ENCODE data around the gene ZNF526. TPM values are rescaled to one million over a fixed set of nuclear protein-coding genes. Genes with fewer than 3 reads are reported as not detected.

The ZNF526 gene
- polyA plus RNA-seq, 1 donor: 6.7 TPM

- DNase-seq: no peak
Measured at GRCh38 chr19:42196011-42197001, 23.8 kb upstream of the ZNF526 start.

- DNase-seq: no peak
Measured at GRCh38 chr19:42197375-42197817, 22.7 kb upstream of the ZNF526 start.

DNA sequence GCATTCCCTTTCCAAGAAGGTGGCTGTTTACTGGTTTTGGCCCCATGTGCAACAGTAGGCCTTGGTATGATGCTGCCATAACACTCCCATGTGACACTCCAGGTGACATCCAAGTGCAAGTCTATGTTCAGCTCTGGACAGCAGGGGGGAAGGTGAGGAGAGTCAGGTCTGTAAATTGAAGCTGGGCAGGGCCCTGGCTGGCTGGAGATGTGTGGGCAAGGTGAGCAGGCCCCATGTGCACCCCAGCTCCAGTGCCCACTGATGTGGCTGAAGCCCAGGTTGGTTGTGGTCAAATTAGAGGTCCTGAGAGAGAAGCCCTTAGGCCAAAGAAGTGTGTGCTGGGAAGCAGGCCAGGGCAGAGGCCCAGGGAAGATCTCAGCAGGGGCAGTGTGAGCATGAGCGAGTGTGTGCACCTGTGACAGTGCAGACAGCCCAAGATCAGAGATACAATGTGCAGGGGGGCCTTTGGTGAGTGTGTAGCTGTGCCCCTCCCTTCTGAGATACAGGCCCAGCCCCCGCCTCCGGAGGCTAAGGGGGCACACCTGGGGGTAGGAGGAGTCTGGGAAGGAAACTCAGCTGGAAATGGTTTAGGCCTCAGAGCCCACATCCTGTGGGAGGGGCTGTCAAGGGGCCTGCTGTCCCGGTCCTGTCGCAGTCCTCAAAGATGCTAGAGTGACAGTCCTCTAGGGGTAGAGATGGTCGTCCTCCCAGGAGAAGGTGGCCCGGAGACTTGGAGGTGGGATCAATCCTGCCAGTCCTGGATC lies 21.3 kb upstream of the ZNF526 start:
- no peak for DNase-seq

GRCh38 chr19:42199440-42200115 lies 20.5 kb upstream of the ZNF526 start:
- DNase-seq: no peak

DNA sequence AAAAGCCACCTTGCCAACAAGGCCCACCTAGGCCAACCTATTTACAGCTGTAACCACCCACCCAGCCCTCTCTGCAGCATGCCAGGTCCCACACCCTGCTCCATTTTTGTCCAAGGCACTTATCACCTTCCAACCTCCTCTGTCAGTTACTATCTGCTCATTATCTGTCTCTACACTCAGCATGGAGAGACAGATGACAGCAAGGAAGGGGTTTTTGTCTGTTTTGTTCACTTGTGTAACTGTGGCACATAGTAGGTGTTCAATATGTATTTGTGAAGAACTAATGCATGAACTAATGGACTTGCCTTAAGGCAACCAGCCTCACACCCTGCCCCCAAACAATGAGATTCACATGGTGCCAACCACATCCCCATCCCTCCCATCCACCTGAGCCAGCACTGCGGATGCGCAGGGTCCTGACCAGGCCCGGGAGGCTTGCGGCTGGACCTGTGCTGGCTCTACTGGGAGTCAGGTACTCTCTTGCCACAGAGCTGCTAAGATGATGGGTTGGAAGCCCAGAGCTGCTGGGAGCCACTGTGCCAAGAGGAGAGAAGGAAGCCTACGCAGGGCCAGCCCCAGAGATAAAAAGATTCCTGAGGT lies 19.9 kb upstream of the ZNF526 start:
- no peak for DNase-seq

DNA sequence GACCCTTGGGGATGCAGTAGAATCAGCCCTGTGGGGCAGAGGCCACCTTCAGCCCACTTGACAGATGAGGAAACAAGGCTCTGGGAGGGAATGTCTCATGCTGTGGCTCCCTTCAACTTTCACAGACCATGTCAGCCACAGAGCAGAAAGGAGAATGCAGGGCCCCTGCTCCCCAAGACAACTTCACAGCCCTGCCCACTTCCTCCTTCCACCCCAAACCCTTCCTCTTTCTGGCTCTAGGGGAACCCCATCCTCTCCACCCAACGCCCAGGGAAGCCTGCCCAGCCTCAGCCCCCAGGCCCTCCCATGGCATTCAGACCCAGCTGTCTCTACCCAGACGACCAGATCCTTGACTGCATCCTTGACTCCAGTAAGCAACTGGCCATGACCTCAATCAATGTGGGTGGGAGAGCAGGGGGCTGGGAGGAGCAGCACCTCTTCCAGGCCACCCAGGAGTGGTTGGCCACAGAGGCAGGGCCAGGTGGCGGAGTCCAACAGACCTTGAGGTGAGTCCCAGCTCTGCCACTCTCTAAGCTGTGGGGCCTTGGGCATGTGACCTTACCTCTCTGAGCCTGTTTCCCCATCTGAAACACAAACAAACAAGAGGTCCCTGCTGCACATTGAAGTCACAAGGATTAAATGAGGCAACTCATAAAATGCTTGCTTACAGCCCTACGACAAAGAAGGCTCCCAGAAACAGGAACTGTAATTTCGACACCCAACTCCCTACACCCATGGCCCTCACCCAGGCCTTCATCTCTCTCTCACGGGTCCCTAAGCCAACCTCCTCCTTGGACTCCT lies 18.4 kb upstream of the ZNF526 start:
- no peak for DNase-seq

GRCh38 chr19:42202290-42202880 lies 17.7 kb upstream of the ZNF526 start:
- DNase-seq: no peak

- DNase-seq: no peak
Measured at GRCh38 chr19:42203700-42204099, 16.4 kb upstream of the ZNF526 start.

DNA sequence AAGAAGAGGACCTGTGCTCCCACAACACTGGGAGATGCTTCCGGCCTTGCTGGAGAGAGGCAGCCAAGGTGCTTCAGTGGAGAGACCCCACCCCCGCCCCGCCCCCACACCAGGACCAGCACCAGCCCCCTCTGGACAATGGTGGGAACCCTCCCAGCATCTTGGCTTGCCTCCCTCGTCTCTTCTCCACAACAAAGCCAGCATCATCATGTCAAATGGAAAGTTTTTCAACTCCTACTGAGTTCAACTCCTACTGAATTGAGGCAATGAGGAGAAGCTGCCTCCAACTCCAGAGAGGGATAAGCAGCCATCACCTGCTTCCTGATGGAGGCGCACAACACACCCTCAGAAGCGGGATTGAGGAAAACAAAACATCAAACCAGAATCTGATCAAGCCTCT lies 15.4 kb upstream of the ZNF526 start:
- DNase-seq: no peak

DNA sequence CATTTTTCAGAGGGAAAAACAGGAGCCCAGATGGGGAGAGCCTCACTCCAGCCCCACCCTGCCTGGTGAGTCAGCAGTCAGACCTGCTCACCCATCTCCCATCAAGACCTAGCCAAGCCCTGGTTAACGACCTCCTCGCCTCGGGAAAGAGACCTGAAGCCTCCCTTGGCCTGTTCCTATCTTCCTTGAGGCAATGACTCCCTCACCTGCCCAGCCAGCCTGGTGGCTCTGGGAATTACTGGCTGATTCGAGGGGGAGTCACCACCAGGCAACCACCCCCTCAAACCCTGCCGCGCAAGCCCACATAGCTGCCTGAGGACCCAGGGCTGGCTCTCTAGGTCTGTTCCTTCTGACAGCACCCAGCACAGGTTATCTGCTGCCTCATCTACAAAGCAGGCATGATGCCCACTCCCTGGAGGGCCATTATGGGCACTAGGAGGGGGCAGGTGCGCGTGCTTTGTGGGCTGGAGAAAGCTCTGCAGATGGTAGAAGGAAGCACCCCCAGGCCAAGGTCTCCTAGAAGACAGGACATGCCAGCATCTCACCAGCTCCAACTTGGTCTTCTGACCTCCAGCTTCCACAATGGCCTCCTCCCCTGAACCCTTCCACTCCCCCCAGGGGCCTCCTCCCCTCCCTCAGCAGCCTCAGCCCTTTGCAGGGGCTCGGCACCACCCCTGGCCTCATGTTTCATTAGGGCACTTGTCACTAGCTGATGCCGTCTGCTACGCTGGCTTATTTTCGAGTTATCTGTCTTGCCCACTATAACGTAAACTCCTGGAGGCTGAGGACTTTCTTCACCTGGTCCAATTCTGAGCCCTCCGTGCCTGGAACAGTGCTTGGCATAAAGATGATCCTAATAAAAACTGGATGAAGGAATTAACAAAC lies 13.0 kb upstream of the ZNF526 start:
- DNase-seq: no peak

DNA sequence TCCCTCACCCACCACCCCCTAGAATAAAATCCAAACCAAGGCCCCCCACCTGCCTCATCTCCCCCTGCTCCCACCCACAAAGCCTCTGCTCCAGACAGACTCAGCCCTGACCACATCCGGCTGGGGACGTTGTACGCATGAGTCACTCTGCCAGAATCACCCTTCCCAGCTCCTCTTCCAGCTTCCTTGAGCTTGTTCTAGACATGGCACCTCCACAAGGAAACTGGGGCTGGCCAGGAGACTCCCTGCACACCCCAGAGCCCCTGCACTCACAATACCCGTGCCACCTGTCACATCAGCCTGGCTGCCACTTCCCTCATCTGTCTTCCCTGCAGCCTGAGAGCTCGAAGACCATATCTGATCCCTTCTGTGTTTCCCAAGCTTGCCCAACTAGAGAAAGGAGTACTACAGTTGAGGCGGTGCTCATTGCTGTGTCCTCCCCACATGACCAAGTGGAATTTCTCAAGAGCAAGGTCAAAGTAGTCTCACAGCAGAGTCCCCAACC lies 12.3 kb upstream of the ZNF526 start:
- DNase-seq: no peak

- no peak for DNase-seq
Measured at GRCh38 chr19:42208612-42209011, 11.5 kb upstream of the ZNF526 start.

DNA sequence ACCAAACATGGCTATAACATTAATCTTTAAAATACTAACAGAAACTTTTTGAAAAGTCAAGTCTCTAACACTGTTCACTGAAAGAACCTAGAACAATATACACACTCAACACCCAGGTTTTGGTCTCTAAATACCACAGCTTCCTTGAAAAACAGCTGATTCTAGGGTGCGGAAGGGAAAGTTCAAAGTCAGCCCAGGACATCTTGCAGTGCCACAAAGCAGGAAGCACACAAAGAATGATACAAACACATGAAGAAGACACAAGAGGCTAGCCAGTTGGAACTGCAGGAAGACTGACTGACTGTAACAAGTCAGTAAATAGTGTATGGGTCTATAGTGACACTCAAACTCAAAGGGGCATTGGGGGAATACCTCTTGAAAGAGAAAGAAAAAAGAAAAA lies 7.2 kb upstream of the ZNF526 start:
- DNase-seq: no peak

GRCh38 chr19:42214810-42215485 lies 5.2 kb upstream of the ZNF526 start:
- no peak for DNase-seq

DNA sequence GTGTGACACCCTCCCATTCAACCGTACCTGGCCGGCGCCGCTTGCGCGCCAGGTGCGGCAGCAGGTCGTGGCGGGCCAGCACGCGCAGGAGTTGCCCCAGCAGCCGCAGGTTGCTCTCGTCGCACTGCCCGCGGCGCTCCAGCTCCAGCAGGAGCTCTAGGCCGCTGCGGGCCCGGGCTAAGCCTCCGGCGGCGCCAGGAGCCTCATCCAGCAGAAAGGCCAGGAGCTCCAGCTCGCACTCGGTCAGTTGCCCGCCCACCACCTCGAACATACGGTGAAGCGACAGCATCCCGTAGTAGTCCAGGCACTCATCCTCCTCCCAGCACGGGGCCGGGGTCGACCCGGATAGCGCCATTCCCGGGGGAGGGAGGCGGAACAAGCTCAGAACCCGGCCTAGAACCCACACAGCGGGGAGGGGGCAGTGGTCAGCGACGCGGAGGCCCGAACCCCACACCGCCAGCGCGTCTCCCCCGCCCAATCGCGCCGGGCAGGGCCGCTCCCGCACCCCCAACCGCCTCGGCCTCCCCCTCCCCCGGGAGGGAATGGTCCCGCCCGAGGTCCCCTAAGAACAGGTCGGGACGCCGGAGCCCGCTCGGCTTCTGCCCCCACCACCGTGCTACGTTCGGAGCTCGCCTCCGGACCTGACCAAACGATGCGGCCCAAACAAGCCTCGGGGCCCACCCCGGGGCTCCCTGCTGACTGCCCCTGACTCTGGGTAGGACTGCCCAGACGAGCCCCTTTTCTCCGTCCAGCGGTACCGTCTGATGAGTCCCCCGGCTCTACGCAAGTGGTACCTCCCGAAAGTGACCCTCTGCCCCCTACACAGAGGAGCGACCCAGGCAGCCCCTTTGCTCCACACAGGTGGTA lies 3.2 kb upstream of the ZNF526 start:
- DNase-seq: peak; percentile 38

DNA sequence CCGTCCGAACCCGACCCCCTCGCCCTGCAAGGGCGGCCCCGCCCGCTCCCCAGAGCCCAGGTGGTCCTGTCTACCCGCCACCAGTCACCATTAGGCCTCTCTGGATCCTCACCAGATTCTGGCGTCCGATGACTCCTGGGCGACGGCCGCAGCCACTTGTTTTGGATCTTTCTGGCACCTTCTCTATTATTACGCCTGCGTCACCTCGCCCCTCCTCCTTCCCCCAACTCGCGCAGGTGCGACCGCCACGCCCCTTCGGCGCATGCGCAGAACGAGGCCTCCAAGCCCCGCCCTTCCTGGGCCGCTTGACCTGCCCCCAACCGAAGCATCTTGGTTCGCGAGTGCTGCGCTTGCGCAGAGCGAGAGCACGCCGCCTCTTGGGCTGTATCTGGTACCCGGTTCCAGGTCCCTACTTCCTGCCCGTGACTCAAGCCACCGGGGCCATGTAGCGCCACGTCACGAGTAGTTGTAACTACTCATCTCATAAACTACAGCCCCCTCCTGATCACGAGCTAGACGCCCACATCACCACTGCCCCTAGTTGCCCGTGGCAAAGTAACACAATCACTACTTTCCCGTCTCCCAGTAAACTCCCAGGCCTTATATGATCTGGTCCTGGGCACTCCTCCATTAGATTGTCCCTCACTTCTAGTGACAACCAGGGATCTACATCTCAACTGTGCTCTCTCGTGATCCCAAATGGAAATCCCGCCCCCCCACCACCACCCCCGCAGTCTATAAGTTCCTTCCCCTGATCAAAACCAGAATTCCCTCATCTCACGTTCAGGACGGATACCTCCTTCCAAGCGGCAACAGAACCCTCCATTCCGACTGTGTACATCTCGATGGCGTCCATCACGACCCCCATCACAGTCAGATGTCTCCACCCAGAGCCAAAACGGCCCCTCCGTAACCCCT lies 2.3 kb upstream of the ZNF526 start, which contains the start of gene DEDD2:
Gene DEDD2, minus strand, starts transcription at position 158 of the 918 bp plus-strand sequence. CDS start 670 bp downstream, outside the sequence.
- DNase-seq: peak; percentile 95

- DNase-seq: no peak
Measured at GRCh38 chr19:42220751-42221097, 612 bp downstream of the ZNF526 start.

Data from hindlimb muscle (tissue), 1 donor.